Brain pericyte (primary cell): ENCODE data around the gene AFTPH.

Experiments
- DNase-seq: peaks from one replicate; pipeline ENCODE4 v3.0.0-alpha.2; 2012; ENCODE audit warnings: low read depth, low spot score

The AFTPH gene, protein sequence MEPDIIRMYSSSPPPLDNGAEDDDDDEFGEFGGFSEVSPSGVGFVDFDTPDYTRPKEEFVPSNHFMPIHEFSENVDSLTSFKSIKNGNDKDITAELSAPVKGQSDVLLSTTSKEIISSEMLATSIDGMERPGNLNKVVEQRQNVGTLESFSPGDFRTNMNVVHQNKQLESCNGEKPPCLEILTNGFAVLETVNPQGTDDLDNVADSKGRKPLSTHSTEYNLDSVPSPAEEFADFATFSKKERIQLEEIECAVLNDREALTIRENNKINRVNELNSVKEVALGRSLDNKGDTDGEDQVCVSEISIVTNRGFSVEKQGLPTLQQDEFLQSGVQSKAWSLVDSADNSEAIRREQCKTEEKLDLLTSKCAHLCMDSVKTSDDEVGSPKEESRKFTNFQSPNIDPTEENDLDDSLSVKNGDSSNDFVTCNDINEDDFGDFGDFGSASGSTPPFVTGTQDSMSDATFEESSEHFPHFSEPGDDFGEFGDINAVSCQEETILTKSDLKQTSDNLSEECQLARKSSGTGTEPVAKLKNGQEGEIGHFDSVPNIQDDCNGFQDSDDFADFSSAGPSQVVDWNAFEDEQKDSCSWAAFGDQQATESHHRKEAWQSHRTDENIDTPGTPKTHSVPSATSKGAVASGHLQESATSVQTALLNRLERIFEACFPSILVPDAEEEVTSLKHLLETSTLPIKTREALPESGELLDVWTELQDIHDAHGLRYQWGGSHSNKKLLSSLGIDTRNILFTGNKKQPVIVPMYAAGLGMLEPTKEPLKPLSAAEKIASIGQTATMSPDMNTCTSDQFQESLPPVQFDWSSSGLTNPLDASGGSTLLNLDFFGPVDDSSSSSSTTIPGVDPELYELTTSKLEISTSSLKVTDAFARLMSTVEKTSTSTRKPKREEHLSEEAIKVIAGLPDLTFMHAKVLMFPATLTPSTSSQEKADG

GRCh38 chr2:64523666-64524603 is at the start of gene AFTPH:
AFTPH (plus strand) TSS chr2:64524328; CDS start chr2:64551475, 27,147 bp downstream.
- peak; percentile 95 for DNase-seq

- no peak for DNase-seq
These were observed 49.5 kb upstream of the AFTPH start for GRCh38 chr2:64474636-64475035.

DNA sequence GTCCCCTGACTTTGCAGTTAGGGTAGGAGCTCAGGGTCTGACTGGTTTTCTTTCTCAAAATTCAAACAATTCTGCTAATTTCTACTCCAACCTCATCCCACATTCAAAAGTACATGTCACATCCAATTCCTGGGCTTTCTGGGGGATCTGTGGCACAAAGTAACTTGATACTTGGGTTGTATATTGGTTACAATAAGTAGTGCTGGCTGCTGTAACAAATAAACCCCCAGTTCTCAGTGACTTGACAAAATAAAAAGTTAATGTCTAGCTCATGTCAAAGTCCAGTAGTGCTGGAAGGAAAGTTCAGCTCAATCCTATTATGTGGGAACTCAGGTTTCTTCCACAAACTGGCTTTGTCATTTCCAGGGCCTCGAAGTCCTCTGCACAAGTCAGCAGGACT is 47.1 kb upstream of the AFTPH start:
- DNase-seq: no peak

DNA sequence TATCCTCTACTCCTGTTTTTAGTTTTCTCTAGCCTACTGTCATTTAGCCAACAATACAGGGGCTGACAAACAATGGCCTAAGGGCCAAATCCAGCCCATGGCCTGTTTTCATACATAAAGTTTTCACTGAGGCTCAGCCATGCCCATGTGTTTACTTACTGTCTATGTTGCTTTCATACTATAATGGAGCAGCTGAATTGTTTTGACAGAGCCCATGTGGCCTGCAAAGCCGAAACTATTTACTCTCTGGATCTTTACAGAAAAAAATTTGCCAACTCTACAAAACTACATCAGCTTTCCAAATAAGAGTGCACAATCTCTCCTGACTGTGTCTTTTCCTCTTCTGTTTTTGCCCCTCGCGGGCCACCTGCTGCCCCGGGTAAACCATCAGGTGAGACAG is 46.1 kb upstream of the AFTPH start:
- DNase-seq: no peak

GRCh38 chr2:64478502-64479230 is 45.5 kb upstream of the AFTPH start:
- no peak for DNase-seq

DNA sequence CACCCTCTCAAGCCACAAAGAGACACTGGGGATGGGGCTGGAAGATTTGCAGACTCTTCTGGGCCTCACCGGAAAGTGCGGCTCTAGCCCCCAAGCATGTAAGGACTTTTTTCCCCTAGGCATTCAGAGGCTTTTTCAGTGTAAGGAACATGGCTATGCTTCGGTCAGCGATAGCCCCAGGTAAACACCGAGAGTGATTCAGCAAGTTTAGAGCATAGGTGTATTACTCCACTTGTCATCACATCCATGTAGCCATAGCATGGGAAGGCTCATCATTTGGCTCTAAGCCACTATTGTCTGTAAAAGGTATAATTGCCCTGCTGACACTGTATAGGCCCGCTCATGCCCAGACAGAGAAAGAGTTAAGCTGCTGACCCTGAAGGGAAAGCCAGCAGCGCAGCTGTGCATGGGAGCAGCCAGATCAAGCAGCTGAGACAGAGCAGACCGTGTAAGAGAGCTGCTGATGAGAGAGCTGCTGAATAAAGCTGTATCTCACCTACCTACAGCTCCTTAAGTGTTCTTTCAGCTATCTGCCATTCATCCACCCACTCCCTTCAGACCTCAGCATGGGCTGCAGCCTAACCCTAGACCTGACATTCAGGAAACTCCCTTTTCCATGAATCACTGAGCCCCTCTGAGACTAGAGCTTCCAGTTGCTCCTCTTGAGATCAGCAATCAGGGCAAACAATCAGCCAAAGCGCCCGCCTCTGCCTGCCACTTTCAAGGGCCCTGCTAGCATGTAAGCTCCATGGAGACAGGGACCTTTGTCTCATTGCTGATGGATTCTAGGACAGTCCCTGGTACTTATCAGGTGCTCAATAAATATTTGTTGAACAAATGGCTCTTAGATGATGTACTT is 44.6 kb upstream of the AFTPH start:
- no peak for DNase-seq

- no peak for DNase-seq
These were observed 42.5 kb upstream of the AFTPH start for GRCh38 chr2:64481665-64482064.

DNA sequence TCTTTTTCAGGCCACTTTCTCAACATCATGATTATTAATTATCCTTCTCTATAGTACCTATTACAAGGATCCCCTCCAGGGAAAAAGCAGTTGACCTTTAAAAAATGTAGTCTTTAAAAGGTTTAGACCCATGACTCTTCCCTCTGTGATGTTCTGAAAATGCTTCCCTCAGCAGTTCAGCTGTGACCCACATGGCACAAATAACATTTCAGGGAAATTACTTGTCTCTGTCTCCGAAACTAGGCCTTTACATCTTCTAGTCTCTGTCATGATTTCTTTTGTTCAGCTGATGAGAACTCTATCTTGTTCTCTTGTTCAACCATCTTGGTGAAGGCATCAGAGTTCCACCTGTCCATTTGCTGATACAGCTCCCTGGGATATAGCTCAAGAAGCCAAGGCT is 41.9 kb upstream of the AFTPH start:
- DNase-seq: no peak

DNA sequence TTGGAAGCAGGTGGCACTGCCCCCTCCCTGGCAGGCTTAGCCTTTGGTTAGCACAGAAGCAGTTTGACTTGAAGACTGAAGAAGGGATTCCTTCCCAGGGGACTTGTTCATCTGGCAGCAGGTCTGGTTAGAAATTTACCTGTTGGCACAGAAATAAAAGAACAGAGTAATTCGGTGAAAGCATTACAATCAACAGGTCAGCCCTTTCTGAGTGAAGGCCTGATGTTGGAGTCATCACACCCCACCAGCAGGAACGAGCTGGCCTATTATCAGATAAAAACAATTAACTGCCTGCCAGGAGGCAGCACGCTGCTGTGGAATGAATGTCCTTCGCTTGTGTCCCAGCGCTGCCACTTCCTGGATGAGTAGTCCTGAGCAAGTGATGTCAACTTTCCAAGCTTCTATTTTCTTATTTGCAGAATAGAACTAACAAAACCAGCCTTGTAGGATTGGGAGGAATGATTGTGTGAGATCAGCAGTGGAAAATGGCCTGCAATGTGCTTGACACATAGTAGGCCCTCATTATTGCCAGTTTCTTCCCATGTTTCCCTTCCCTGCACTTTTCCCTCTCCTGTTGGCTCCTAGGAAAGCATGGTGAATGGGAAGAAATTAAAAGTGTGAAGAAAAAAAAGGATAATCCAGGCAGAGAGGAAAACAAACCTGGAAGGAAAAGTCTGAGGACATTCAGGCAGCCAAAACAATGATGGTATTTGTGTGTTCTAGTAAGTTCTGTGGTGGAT is 41.2 kb upstream of the AFTPH start:
- no peak for DNase-seq

GRCh38 chr2:64485331-64485730 is 38.8 kb upstream of the AFTPH start:
- DNase-seq: no peak

GRCh38 chr2:64485961-64486360 is 38.2 kb upstream of the AFTPH start:
- no peak for DNase-seq

GRCh38 chr2:64487256-64488049 is 36.7 kb upstream of the AFTPH start:
- no peak for DNase-seq

- DNase-seq: no peak
These were observed 35.8 kb upstream of the AFTPH start for GRCh38 chr2:64488050-64488974.

- no peak for DNase-seq
These were observed 34.9 kb upstream of the AFTPH start for GRCh38 chr2:64489081-64489751.

- DNase-seq: no peak
These were observed 32.7 kb upstream of the AFTPH start for GRCh38 chr2:64491426-64491825.

- DNase-seq: no peak
These were observed 31.9 kb upstream of the AFTPH start for GRCh38 chr2:64492272-64492671.

DNA sequence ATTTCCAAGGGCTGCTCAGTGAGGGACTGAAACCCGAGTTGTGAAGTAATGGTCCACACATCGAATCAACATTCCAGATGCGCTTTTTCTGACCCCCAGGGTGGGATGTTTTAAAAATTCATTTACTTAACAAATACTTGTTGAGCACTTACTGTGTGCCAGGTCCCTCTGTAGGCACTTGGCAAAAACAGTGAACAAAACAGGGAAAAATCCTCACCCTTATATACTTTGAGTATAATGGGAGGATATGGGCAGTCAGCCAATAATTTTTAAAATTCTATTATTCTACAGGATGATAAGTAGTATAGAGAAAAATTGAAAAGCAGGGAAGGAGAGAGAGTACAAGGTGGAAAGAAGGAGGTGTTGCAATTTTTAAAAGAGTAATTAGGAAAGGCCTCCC is 31.3 kb upstream of the AFTPH start:
- DNase-seq: no peak
